GM23338 (cell line): ENCODE data around the gene RAB11FIP4. TPM values are rescaled to one million over a fixed set of nuclear protein-coding genes. Genes with fewer than 3 reads are reported as not detected.

Experiments used
- ATAC-seq: fragments of 200-7000 bp; cut with Tn5 transposase; 3 replicates; pipeline ENCODE4 v1.9.1; 2020
- DNase-seq: peaks from one replicate; pipeline ENCODE4 v3.0.0-alpha.2; 2015; ENCODE audit warnings: low spot score
- H2AFZ ChIP-seq: fragments of 200-600 bp; sonication (generic); 2 replicates; pipeline ENCODE4 v1.8.0; 2016; ENCODE audit warnings: antibody characterized with exemption, mild to moderate bottlenecking, moderate library complexity
- H3F3A ChIP-seq: fragments of 200-600 bp; sonication (generic); replicated peaks from 2 replicates; pipeline ENCODE4 v1.8.0; 2017; ENCODE audit warnings: antibody characterized with exemption, mixed run types, low read depth
- H3K27ac ChIP-seq: fragments of 200-600 bp; sonication (generic); 2 replicates; pipeline ENCODE4 v1.6.1; 2016; ENCODE audit warnings: low read depth
- H3K27me3 ChIP-seq: fragments of 200-600 bp; sonication (generic); 2 replicates; pipeline ENCODE4 v1.8.0; 2016; ENCODE audit warnings: mild to moderate bottlenecking, mixed run types, moderate library complexity; ENCODE audit not compliant: insufficient read depth
- H3K36me3 ChIP-seq: fragments of 200-600 bp; sonication (generic); 2 replicates; pipeline ENCODE4 v1.8.0; 2016; ENCODE audit warnings: mild to moderate bottlenecking; ENCODE audit not compliant: insufficient read depth
- H3K4me1 ChIP-seq: fragments of 200-600 bp; sonication (generic); 2 replicates; pipeline ENCODE4 v1.8.0; 2016; ENCODE audit warnings: mild to moderate bottlenecking, moderate library complexity; ENCODE audit not compliant: insufficient read depth
- H3K4me2 ChIP-seq: fragments of 200-600 bp; sonication (generic); 2 replicates; pipeline ENCODE4 v1.7.1; 2017; ENCODE audit warnings: mixed run types
- H3K4me3 ChIP-seq: fragments of 200-600 bp; sonication (generic); 2 replicates; pipeline ENCODE4 v1.6.1; 2016; ENCODE audit warnings: mixed run types
- H3K79me2 ChIP-seq: fragments of 200-600 bp; sonication (generic); replicated peaks from 2 replicates; pipeline ENCODE4 v1.8.0; 2017; ENCODE audit warnings: mild to moderate bottlenecking; ENCODE audit not compliant: insufficient read depth
- H3K9me2 ChIP-seq: fragments of 200-600 bp; sonication (generic); 2 replicates; pipeline ENCODE4 v1.8.0; 2017; ENCODE audit not compliant: insufficient read depth
- H4K20me1 ChIP-seq: fragments of 200-600 bp; sonication (generic); replicated peaks from 2 replicates; pipeline ENCODE4 v1.8.0; 2017; ENCODE audit warnings: mild to moderate bottlenecking; ENCODE audit not compliant: insufficient read depth
- H3K27ac Mint-ChIP-seq: 2 replicates; pipeline ENCODE4 v1.8.0; 2020; ENCODE audit warnings: inconsistent platforms, mild to moderate bottlenecking, moderate library complexity, mixed read lengths
- H3K27me3 Mint-ChIP-seq: 3 replicates; pipeline ENCODE4 v1.8.0; 2022; ENCODE audit warnings: low read depth, mild to moderate bottlenecking, moderate library complexity, mixed read lengths, inconsistent platforms; ENCODE audit not compliant: insufficient read depth, poor library complexity
- H3K36me3 Mint-ChIP-seq: 3 replicates; pipeline ENCODE4 v1.8.0; 2021; ENCODE audit warnings: low read depth, mild to moderate bottlenecking, inconsistent platforms, moderate library complexity, mixed read lengths
- H3K4me1 Mint-ChIP-seq: 3 replicates; pipeline ENCODE4 v1.8.0; 2020; ENCODE audit warnings: mild to moderate bottlenecking, inconsistent platforms, mixed read lengths
- H3K4me3 Mint-ChIP-seq: 3 replicates; pipeline ENCODE4 v1.8.0; 2021; ENCODE audit warnings: moderate library complexity, mild to moderate bottlenecking, inconsistent platforms, mixed read lengths
- H3K9me3 Mint-ChIP-seq: 3 replicates; pipeline ENCODE4 v1.8.0; 2020; ENCODE audit warnings: moderate library complexity, mild to moderate bottlenecking, inconsistent platforms, mixed read lengths
- CREB1 ChIP-seq: fragments of 250-450 bp; sonication (Bioruptor Pico); IDR thresholded peaks from 2 replicates; pipeline ENCODE4 v1.5.0; 2020; ENCODE audit warnings: low read depth, mild to moderate bottlenecking, moderate library complexity
- ETS1 ChIP-seq: IDR thresholded peaks from 2 replicates; pipeline ENCODE4 v1.6.1; 2016; ENCODE audit warnings: antibody characterized with exemption
- EZH2 ChIP-seq: fragments of 200-600 bp; sonication (generic); IDR thresholded peaks from one replicate; pipeline ENCODE4 v1.8.0; 2017; ENCODE audit warnings: antibody characterized with exemption, mild to moderate bottlenecking, low read depth; ENCODE audit not compliant: unreplicated experiment
- EZH2phosphoT487 ChIP-seq: fragments of 200-600 bp; sonication (generic); IDR thresholded peaks from one replicate; pipeline ENCODE4 v1.8.1; 2018; ENCODE audit warnings: antibody characterized with exemption; ENCODE audit not compliant: unreplicated experiment
- JUNB ChIP-seq: IDR thresholded peaks from one replicate; pipeline ENCODE4 v1.6.1; 2016; ENCODE audit warnings: antibody characterized with exemption; ENCODE audit not compliant: unreplicated experiment
- NANOG ChIP-seq: IDR thresholded peaks from 2 replicates; pipeline ENCODE4 v1.6.1; 2016; ENCODE audit warnings: antibody characterized with exemption, borderline replicate concordance
- POLR2AphosphoS5 ChIP-seq: IDR thresholded peaks from 2 replicates; pipeline ENCODE4 v1.6.1; 2016; ENCODE audit warnings: antibody characterized with exemption, low read depth
- REST ChIP-seq: IDR thresholded peaks from one replicate; pipeline ENCODE4 v1.6.1; 2018; ENCODE audit warnings: antibody characterized with exemption; ENCODE audit not compliant: unreplicated experiment
- ZNF114 ChIP-seq: fragments of 250-450 bp; sonication (Bioruptor Pico); IDR thresholded peaks from 2 replicates; pipeline ENCODE4 v1.5.0; 2020; ENCODE audit warnings: mild to moderate bottlenecking, moderate library complexity
- ZNF331 ChIP-seq: fragments of 250-450 bp; sonication (Bioruptor Pico); IDR thresholded peaks from 2 replicates; pipeline ENCODE4 v1.5.0; 2020; ENCODE audit warnings: low read depth, mild to moderate bottlenecking, moderate library complexity
- ZNF462 ChIP-seq: fragments of 250-450 bp; sonication (Bioruptor Pico); IDR thresholded peaks from 2 replicates; pipeline ENCODE4 v1.5.0; 2020; ENCODE audit warnings: mild to moderate bottlenecking, moderate library complexity
- polyA plus RNA-seq: library from polyadenylated mRNA; unstranded; fragments of >200 nt; fragmentation: Nextera tagmentation; extraction: Ambion mirVana; gene quantifications from 2 replicates; pipeline ENCODE4 v1.2.1, GENCODE V29; 2016
- total RNA-seq: library from RNA; depleted of rRNA; stranded (reverse); fragments of >200 nt; shearing (Covaris generic); gene quantifications from 2 replicates; pipeline ENCODE4 v1.2.3, GENCODE V29; 2014

Gene RAB11FIP4
- total and polyA plus RNA-seq, 2 experiments from 2014 or later, result 26.0 to 65.6 TPM

GRCh38 chr17:31566992-31567373 lies 175.5 kb downstream of the RAB11FIP4 start (continued):
- no peak for TF ChIP-seq REST

GRCh38 chr17:31568121-31568520 lies 176.6 kb downstream of the RAB11FIP4 start:
- Mint-ChIP-seq H3K4me1 (peaks cover 26% of the 10 kb centered on the region), H3K9me3 (no peaks in the 10 kb centered on the region), H3K27me3 (peaks cover 8% of the 10 kb centered on the region), H3K4me3 (no peak overlapping the region), H3K27ac (no peak overlapping the region), H3K36me3 (no peaks in the 10 kb centered on the region)
- Histone ChIP-seq H3F3A (no peaks in the 10 kb centered on the region), H3K4me2 (no peak overlapping the region), H3K9me2 (no peaks in the 10 kb centered on the region), H3K27ac (no peak overlapping the region), H3K27me3 (no peaks in the 10 kb centered on the region), H2AFZ (no peak overlapping the region), H4K20me1 (no peaks in the 10 kb centered on the region; the same call in 1 of the 2 replicates), H3K36me3 (no peaks in the 10 kb centered on the region), H3K4me3 (no peak overlapping the region), H3K4me1 (peaks cover 8% of the 10 kb centered on the region), H3K79me2 (no peaks in the 10 kb centered on the region; the same call in 1 of the 2 replicates)
- ATAC-seq (no peak), DNase-seq (no peak)
- TF ChIP-seq ZNF114 (CRISPR knock-in tag), result no peak
- no peak for TF ChIP-seq REST
- TF ChIP-seq ZNF331 (CRISPR knock-in tag), result no peak
- TF ChIP-seq EZH2, result no peak
- TF ChIP-seq NANOG, result no peak
- no peak for TF ChIP-seq ETS1
- no peak for TF ChIP-seq JUNB
- no peak for TF ChIP-seq ZNF462 (CRISPR knock-in tag)
- no peak for TF ChIP-seq CREB1 (CRISPR knock-in tag)
- no peak for TF ChIP-seq EZH2phosphoT487
- no peak for TF ChIP-seq POLR2AphosphoS5
